HG03565 (cell line): ENCODE data around the gene OR7G3.

Experiments
- ATAC-seq: cut with Tn5 transposase; IDR thresholded peaks from one replicate; pipeline ENCODE4 v1.9.1; 2021; ENCODE audit warnings: mild to moderate bottlenecking, moderate library complexity; ENCODE audit not compliant: unreplicated experiment

OR7G3 gene

GRCh38 chr19:9126900-9127405, at the start of gene OR7G3:
Gene OR7G3, minus strand, starts transcription at chr19:9126950. Its CDS starts 0 bp downstream, at chr19:9126950.
- ATAC-seq, result no peak

GRCh38 chr19:9175326-9175725, 48.6 kb upstream of the OR7G3 start:
- no peak for ATAC-seq

- no peak for ATAC-seq
Measured at GRCh38 chr19:9171393-9171991, 44.7 kb upstream of the OR7G3 start.

GRCh38 chr19:9166846-9167245, 40.1 kb upstream of the OR7G3 start:
- ATAC-seq, result no peak

GRCh38 chr19:9165261-9165660, 38.5 kb upstream of the OR7G3 start:
- ATAC-seq, result no peak

GRCh38 chr19:9161427-9161826, 34.7 kb upstream of the OR7G3 start:
- no peak for ATAC-seq

- no peak for ATAC-seq
Measured at GRCh38 chr19:9159891-9160290, 33.1 kb upstream of the OR7G3 start.

- ATAC-seq, result no peak
Measured at GRCh38 chr19:9156304-9156703, 29.6 kb upstream of the OR7G3 start.

- no peak for ATAC-seq
Measured at GRCh38 chr19:9155591-9155990, 28.8 kb upstream of the OR7G3 start.

- ATAC-seq, result no peak
Measured at GRCh38 chr19:9151367-9151766, 24.6 kb upstream of the OR7G3 start.

GRCh38 chr19:9150650-9151049, 23.9 kb upstream of the OR7G3 start:
- no peak for ATAC-seq

GRCh38 chr19:9149997-9150396, 23.2 kb upstream of the OR7G3 start:
- ATAC-seq, result no peak

- no peak for ATAC-seq
Measured at GRCh38 chr19:9148697-9149096, 21.9 kb upstream of the OR7G3 start.

- ATAC-seq, result no peak
Measured at GRCh38 chr19:9146882-9147281, 20.1 kb upstream of the OR7G3 start.

- ATAC-seq, result no peak
Measured at GRCh38 chr19:9144920-9145319, 18.2 kb upstream of the OR7G3 start.

- peak; percentile 67 for ATAC-seq
Measured at GRCh38 chr19:9140159-9140874, 13.6 kb upstream of the OR7G3 start, which contains the start of gene ZNF317. Gene ZNF317, plus strand, starts transcription at chr19:9140397. Its CDS starts 15,620 bp downstream, at chr19:9156017.

GRCh38 chr19:9139609-9140158, 12.9 kb upstream of the OR7G3 start:
- ATAC-seq, result peak; percentile 13

- no peak for ATAC-seq
Measured at GRCh38 chr19:9132422-9132821, 5.7 kb upstream of the OR7G3 start.

- ATAC-seq, result no peak
Measured at GRCh38 chr19:9130965-9131364, 4.2 kb upstream of the OR7G3 start.

- no peak for ATAC-seq
Measured at GRCh38 chr19:9128171-9128570, 1.4 kb upstream of the OR7G3 start.

- ATAC-seq, result no peak
Measured at GRCh38 chr19:9116547-9116946, 10.2 kb downstream of the OR7G3 start.

- ATAC-seq, result no peak
Measured at GRCh38 chr19:9115307-9115813, 11.4 kb downstream of the OR7G3 start, which contains the start of gene OR7G1. Gene OR7G1, minus strand, starts transcription at chr19:9115763. Its CDS starts 0 bp downstream, at chr19:9115763.
